Left ventricle myocardium inferior (tissue), 1 donor: ENCODE data around the gene CCDC181. TPM values are rescaled to one million over a fixed set of nuclear protein-coding genes. Genes with fewer than 3 reads are reported as not detected.

Experiments
- DNase-seq: peaks from one replicate; pipeline ENCODE4 v3.0.0-alpha.2; 2020
- H3K27ac ChIP-seq: fragments of 200-600 bp; replicated peaks from 2 replicates; pipeline ENCODE4 v1.8.0; 2021
- H3K27me3 ChIP-seq: fragments of 200-600 bp; 2 replicates; pipeline ENCODE4 v1.8.0; 2021; ENCODE audit warnings: low read depth
- H3K36me3 ChIP-seq: fragments of 200-600 bp; 2 replicates; pipeline ENCODE4 v1.8.0; 2021
- H3K4me1 ChIP-seq: fragments of 200-600 bp; 2 replicates; pipeline ENCODE4 v1.8.0; 2021
- H3K4me3 ChIP-seq: fragments of 200-600 bp; 2 replicates; pipeline ENCODE4 v1.8.0; 2021; ENCODE audit warnings: mild to moderate bottlenecking, moderate library complexity
- H3K9me3 ChIP-seq: fragments of 200-600 bp; replicated peaks from 2 replicates; pipeline ENCODE4 v1.8.0; 2021
- CTCF ChIP-seq: fragments of 200-600 bp; IDR thresholded peaks from 2 replicates; pipeline ENCODE4 v1.8.0; 2021; ENCODE audit warnings: antibody characterized with exemption, mild to moderate bottlenecking, borderline replicate concordance
- intact Hi-C: fragments of 100-400 bp; cut with micrococcal nuclease; formaldehyde crosslinking; loops from one replicate; pipeline ENCODE4 v1.11.0; 2022
- total RNA-seq: library from RNA; stranded (reverse); fragmentation: NEBNext Ultra II Directional; extraction: Animal tissue kit (Norgen Biotek cat#: 25700); gene quantifications from one replicate; pipeline ENCODE4 v1.2.1, GENCODE V29; 2021
- donor health status: DM: no; HTN: yes; CAD: no; lungs with severe emphysema.

The CCDC181 gene
- total RNA-seq, 1 donor from 2014 or later: 1.5 TPM

GRCh38 chr1:169346036-169346589 lies 81.2 kb downstream of the CCDC181 start:
- H3K4me3 ChIP-seq: no peak overlapping the region
- H3K4me1 ChIP-seq: no peaks in the 10 kb centered on the region
- no peak for TF ChIP-seq CTCF
- DNase-seq: no peak
- H3K36me3 ChIP-seq: no peaks in the 10 kb centered on the region
- no peaks in the 10 kb centered on the region for H3K27me3 ChIP-seq
- intact Hi-C loops: loop anchor here (5.0 kb wide), 1 partner anchor 744 kb away; no protein-coding TSS in a partner anchor
- no peaks in the 10 kb centered on the region for H3K9me3 ChIP-seq
- H3K27ac ChIP-seq: no peak overlapping the region

GRCh38 chr1:169345511-169345910 lies 81.8 kb downstream of the CCDC181 start:
- H3K27ac ChIP-seq: no peak overlapping the region
- no peaks in the 10 kb centered on the region for H3K4me1 ChIP-seq
- no peaks in the 10 kb centered on the region for H3K27me3 ChIP-seq
- no peaks in the 10 kb centered on the region for H3K9me3 ChIP-seq
- intact Hi-C loops: loop anchor here (5.0 kb wide), 1 partner anchor 743 kb away; no protein-coding TSS in a partner anchor
- H3K36me3 ChIP-seq: no peaks in the 10 kb centered on the region
- no peak overlapping the region for H3K4me3 ChIP-seq
- no peak for TF ChIP-seq CTCF
- DNase-seq: no peak

Other genes with a start within 250 kb of the CCDC181 start
- gene NME7, start 59.7 kb downstream of the CCDC181 start, total RNA-seq: 13.1 TPM
- 27.2 TPM for gene BLZF1, start 59.3 kb downstream of the CCDC181 start, total RNA-seq
- gene SLC19A2, start 58.5 kb upstream of the CCDC181 start, total RNA-seq: 16.6 TPM
- gene F5, start 159.0 kb upstream of the CCDC181 start, total RNA-seq: 14.7 TPM
- 10.9 TPM for gene SELP, start 202.7 kb upstream of the CCDC181 start, total RNA-seq